ENCODE results near the gene LASP1.
"Not testable (repeated sequence)": the region's sequence is repeated elsewhere in the genome, so short reads cannot be mapped to it uniquely, and the experiment has no call there.

LASP1 gene

GRCh38 chr17:38848939-38849605 lies 20.8 kb upstream of the LASP1 start:
- no peak for DNase-seq (ENCODE audit: low read depth, low spot score)
- ChIA-PET POLR2A (interaction anchor here (0.5 to 0.6 kb wide), 3 partner anchors 23 to 49 kb away, joined by 3 read pairs; no protein-coding TSS in a partner anchor), CTCF (interaction anchor here (1.0 to 1.1 kb wide), 2 partner anchors 134 to 326 kb away, joined by 3 to 5 read pairs; no protein-coding TSS in a partner anchor)
- H3K4me3 ChIP-seq (ENCODE audit: low read depth, low read length): no peak overlapping the region
- TF ChIP-seq CTCF (IDR thresholded peaks at IDR 0.05; ENCODE audit: insufficient read depth, low read length, missing control alignments): no peak

- POLR2A ChIA-PET: interaction anchor here (1.4 kb wide), 1 partner anchor 13 kb away, joined by 5 read pairs; no protein-coding TSS in a partner anchor
- DNase-seq (ENCODE audit: low read depth, low spot score): no peak
- H3K4me3 ChIP-seq (ENCODE audit: low read depth, low read length): no peak overlapping the region; the same call in 1 of the 2 replicates
- TF ChIP-seq CTCF (IDR thresholded peaks at IDR 0.05; ENCODE audit: insufficient read depth, low read length, missing control alignments): no peak
- CTCF ChIA-PET: no interaction called here
These were observed 19.5 kb upstream of the LASP1 start for GRCh38 chr17:38850374-38850773.

GRCh38 chr17:38851434-38851833 lies 18.4 kb upstream of the LASP1 start:
- no peak for TF ChIP-seq CTCF (IDR thresholded peaks at IDR 0.05; ENCODE audit: insufficient read depth, low read length, missing control alignments)
- no peak for DNase-seq (ENCODE audit: low read depth, low spot score)
- ChIA-PET POLR2A (interaction anchor here (1.4 to 4.6 kb wide), 3 partner anchors 12 to 23 kb away, joined by 3 to 57 read pairs (median 5); partner anchors contain the start of gene LASP1), CTCF (interaction anchor here (1.1 kb wide), 1 partner anchor 13 kb away, joined by 3 read pairs; no protein-coding TSS in a partner anchor)
- peak overlapping the region; percentile 68 for H3K4me3 ChIP-seq (ENCODE audit: low read depth, low read length)

- POLR2A ChIA-PET: interaction anchor here (0.8 to 4.6 kb wide), 6 partner anchors 8 to 312 kb away, joined by 3 to 57 read pairs (median 6); partner anchors contain the start of gene LASP1
- H3K4me3 ChIP-seq (ENCODE audit: low read depth, low read length): peak overlapping the region; percentile 68
- no peak for DNase-seq (ENCODE audit: low read depth, low spot score)
- no peak for TF ChIP-seq CTCF (IDR thresholded peaks at IDR 0.05; ENCODE audit: insufficient read depth, low read length, missing control alignments)
- CTCF ChIA-PET: interaction anchor here (0.6 to 2.5 kb wide), 2 partner anchors 9 to 118 kb away, joined by 3 to 7 read pairs; no protein-coding TSS in a partner anchor
These were observed 17.0 kb upstream of the LASP1 start for GRCh38 chr17:38852771-38853291.

- peak; percentile 79 for DNase-seq (ENCODE audit: low read depth, low spot score)
- peak within 1 kb of the TSS; percentile 68 for H3K4me3 ChIP-seq (ENCODE audit: low read depth, low read length)
- TF ChIP-seq CTCF (IDR thresholded peaks at IDR 0.05; ENCODE audit: insufficient read depth, low read length, missing control alignments): no peak
- ChIA-PET POLR2A (interaction anchor here (0.6 to 4.6 kb wide), 13 partner anchors 9 to 346 kb away, joined by 3 to 57 read pairs (median 5); partner anchors contain the start of genes CWC25, LASP1, LASP1NB and RPL19), CTCF (interaction anchor here (1.4 to 2.5 kb wide), 4 partner anchors 11 to 300 kb away, joined by 4 to 16 read pairs (median 8); no protein-coding TSS in a partner anchor)
These were observed 16.3 kb upstream of the LASP1 start, which contains the start of gene RPL23 for GRCh38 chr17:38853292-38854219. Gene RPL23 (minus strand): TSS chr17:38853721. CDS start chr17:38853710, 11 bp downstream.

GRCh38 chr17:38855101-38855714 lies 14.7 kb upstream of the LASP1 start:
- ChIA-PET POLR2A (interaction anchor here (1.6 to 4.6 kb wide), 2 partner anchors 14 to 70 kb away, joined by 3 to 57 read pairs; partner anchors contain the start of genes LASP1 and LASP1NB), CTCF (interaction anchor here (1.8 to 2.2 kb wide), 2 partner anchors 9 to 298 kb away, joined by 8 to 16 read pairs; no protein-coding TSS in a partner anchor)
- DNase-seq (ENCODE audit: low read depth, low spot score): not testable (repeated sequence)
- H3K4me3 ChIP-seq (ENCODE audit: low read depth, low read length): peak overlapping the region; percentile 26
